GM18520 (cell line): ENCODE data around the gene COL27A1.

Experiments
- ATAC-seq: cut with Tn5 transposase; IDR thresholded peaks from one replicate; pipeline ENCODE4 v1.9.1; 2021; ENCODE audit not compliant: unreplicated experiment

Gene COL27A1

DNA sequence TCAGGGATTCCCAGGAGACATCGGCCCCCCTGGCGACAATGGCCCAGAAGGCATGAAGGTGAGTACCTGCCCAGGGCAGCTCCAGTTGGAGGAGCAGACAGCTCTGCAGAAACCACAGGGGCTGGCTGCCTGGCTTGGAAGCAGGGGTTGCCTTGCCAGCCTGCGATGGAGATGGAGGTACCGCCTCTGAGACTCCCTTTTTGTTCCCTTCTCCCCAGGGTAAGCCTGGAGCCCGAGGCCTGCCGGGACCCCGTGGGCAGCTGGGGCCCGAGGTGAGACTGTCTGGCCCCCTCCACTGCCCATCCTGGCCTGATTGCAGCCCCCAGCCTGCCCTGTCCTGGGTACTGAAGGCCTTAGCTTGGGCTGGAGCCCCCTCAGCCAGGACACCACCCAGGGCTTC is 84.9 kb downstream of the COL27A1 start:
- ATAC-seq = no peak

DNA sequence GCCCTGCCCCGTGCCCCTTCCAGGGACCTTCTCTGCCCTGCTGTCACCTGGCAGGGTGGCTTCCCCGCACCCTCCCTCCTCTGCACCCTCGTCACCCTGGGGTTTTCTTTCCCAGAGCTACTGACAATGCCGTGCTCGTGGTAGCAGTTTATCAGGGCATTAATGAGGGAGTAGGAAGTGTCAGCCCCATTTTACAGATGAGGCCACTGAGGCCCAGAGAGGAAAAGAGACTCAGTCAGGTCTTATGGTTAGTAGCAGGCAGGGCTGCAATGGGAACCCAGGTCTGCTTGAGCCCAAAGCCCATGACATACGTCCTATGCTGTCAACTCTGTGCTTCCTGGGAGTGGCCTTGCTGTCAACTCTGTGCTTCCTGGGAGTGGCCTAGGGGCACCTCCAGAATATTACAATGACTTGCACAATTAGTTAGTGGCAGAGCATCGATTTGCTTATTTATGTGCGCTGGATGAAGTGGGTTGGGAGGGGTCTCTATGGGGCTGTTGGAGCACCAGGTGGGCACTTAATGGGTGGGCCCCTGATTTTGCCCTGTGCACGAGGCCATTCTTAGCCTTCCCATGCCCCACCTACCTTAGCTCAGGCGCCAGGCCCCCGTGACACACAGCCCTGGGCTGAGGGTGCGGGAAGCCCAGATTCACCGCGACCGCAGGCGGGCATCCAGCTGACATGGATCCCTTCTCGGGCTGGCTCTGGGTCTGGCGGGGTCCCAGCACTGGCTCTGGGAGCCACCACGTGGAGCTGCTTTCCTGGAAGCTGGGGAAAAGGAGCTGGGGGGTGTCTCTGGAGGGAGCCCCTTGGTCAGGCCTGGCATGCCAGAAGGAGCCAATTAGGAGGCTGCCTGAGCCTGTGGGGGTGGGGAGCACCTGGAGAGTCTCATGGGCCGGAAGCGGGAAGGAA is 85.6 kb downstream of the COL27A1 start:
- no peak for ATAC-seq

DNA sequence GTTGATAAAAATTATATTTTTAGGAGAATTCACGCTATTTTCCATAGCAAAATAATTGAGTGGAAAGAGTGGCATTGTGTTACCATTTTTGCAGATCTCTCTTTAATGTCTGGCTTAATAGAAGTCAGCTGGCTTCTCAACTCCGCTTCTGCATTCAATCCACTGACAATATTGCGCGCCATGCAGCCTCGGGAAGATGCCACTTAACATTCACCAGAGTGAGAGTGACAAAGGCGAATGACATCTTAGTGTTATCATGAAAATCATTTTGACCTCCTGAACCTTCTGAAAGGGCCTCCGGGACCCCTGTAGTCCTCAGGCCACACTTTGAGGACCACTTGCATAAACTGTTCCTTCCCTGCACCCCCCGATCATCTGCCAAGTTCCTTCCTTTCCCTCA is 87.5 kb downstream of the COL27A1 start:
- ATAC-seq = no peak

DNA sequence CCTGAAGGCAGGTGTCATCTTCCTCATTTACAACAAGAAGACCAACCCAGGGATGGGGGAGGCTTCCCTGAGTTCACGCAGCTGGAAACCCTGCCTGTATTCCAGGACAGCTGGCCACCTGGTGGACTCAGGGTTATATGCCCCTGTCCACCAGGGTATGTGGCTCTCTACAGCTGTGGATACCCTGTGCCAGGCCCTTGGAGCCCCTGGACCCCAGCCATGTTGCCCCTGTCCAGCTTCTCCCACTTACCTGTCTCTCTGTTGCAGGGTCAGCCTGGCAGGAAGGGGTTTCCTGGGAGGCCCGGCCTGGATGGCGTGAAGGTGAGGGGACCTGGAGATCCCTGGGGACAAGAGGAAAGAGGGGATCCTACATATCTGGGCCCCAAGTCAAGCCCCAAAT is 87.9 kb downstream of the COL27A1 start:
- ATAC-seq = no peak

DNA sequence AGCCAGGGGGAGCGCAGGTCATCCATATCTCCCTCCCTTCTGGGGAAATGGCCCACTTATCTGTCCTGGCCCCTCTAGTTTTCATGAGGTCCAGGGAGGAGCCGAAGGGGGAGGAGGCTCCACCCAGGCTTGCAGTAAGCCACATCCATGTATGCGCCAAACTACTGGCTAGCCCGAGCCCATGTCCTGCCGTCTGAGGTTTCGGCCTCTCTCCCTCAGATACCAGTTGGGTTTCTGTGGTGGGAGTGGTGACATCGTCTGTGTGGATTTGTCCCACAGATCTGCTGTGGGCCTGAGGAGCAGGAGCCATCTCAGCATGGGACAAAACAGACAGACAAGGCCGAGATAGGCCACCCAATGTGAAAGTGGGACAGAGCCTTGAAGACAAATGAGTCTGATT is 89.2 kb downstream of the COL27A1 start:
- no peak for ATAC-seq

DNA sequence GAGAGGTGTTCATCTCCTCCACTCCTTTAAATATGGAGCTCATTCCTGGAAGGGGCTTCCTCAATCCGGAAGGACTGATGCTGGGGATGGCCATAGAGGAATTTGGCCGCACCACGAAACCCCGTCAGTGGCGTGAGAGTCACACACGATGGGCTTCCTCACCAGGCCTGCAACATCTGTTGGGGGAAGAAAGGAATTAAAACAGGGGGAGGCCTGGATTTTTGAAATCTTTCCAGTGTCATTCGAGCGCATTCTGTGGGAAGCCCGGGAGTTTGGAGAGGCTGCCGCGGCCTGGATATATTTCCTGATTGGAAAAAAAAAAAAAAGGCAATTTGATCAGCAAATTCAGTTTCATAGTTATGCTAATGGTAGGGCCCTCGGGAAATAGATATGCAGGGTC is 91.2 kb downstream of the COL27A1 start:
- no peak for ATAC-seq

DNA sequence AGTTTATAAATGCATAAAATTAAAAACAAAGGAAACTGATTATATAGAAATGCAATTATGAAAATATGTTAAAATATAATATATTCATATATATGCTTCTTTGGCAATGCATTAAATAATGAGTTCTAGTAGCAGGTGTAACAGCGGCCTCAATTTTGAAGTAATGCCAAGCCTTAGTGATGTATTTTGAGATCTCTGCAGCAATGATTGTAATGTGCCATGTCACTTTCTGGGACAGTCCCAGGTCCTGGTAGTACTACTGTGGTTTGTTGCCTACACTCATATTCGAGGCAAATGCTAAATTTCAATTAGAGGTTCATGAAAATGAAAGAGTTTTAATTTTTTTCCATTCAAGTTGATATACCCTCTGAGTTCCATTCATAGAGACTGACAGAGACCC is 91.7 kb downstream of the COL27A1 start:
- no peak for ATAC-seq

DNA sequence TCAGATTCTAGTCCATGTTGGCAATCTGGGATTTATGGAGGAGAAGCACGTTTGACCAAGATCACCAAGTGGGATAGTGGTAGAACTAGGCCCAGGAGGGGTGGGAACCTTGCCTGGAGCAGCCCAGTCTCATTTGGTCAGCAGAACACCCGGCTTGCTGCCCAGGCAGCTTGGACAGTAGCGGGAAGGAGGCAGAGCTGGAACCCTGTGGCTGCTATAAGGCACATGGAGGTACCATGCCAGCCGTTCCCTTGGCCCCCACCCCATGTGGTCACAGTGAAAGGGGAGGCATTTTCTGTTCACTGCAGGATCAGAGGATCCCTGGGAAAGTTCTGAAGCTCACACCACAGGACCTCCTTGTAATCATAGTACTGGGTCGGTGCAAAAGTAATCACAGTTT is 92.2 kb downstream of the COL27A1 start:
- no peak for ATAC-seq

DNA sequence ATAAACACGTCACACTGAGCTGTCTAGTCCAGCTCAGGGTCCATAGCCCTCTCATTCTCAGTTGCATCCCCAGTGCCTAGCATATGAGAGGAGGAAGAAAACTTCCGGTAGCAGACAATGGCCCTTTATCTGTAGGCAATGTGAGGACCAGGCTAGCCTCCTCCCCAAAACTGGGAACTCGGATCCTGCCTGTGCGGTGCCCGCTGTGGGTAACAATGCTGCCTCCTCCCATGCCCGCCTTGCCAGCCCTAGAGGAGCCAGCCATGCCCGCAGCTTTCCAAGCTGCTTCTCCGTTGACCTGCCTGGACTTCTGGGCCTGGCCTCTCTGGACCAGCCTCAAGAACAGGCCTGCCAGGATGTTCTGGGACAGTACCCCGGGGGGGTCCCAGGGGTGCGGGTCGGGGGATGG is 93.0 kb downstream of the COL27A1 start:
- ATAC-seq = no peak

DNA sequence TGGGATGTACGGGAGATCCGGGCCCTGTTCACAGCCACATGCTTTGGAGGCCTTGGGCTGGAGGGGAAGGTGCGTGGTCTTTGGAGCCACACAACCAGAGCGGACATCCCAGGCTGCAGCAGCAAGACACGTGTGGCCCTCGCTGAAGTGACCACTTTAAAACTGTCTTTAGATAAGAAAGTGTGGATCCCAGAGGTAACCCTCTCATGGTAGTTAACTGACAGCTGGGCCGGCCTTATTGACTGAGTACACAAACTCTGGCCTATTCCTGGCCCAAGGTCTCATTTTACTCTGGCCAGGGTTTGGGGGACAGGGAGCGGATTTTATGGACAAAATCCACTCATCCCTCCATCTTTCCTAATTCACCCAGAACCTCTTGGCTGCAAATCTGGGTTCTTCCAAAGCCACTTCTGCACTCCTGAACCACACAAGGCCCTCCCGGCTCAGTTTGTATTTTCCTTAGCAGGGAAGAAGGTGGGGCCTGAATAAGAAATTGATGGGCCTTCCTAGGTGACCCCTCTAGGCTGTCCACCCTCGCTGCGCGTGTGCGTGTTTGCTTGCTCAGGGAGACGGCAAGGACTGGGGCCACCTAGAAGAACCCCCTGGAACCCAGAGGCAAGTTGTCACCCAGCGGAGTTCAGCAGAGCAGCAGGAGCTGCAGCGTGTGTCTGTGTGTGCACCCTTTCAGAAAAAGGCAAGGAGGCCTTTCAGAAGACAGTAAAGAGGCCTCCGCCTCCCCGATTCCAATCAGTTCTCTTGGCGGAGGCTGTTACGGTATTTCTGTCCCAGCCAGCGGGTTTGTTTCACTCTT is 94.3 kb downstream of the COL27A1 start:
- no peak for ATAC-seq

DNA sequence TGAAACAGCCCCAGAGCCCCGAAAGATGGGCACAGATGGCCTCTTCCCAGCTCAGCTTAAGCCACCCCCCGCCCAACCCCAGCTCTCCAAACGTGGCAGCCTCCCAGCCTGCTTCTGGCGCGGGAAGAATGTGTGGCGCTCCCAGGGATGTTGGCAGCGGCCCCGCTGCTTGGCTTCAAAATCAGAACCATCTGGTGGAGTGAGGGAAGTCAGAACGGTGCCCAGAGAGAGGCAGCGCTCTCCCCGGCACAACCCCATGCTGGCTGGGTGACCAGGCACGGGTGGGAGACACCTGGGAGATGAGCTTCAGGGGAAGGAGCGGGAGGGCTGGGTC is 94.9 kb downstream of the COL27A1 start:
- ATAC-seq = no peak

DNA sequence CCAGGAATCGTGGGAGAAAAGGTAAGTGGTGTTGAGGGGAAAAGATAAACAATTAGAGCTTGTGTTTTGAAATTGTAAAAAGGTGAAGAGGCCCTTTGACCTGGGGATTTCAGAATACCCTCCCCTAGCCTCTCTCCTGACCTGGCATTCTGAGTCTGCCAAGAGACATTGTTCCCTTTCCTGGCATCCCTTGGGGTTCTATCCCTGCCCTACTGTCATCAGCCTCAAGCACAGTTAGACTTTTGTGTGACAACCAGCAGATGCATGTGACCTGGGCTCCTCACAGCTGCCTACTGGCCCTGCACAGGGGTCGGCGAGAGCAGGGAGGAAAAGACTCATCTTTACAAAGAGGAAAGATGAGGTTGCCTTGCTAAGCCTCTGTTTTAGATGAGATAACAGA is 95.3 kb downstream of the COL27A1 start:
- ATAC-seq = no peak

DNA sequence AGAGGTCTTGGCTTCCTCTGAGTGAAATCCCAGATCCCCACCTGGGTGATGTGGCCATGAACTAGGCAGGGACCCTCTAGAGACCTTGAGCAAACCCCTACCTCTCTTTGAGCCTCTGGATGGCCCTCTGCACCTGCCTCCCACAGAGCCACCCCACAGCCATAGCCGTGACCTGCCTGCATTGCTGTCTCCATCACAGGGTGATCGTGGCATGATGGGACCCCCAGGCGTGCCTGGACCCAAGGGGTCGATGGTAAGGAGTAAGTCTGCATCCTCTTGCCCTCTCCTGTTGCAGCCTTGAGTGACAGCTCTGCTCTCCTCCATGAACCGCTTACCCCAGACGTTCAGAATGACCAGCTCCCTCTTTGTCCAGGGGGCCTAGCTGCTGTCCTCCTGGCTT is 97.1 kb downstream of the COL27A1 start:
- no peak for ATAC-seq

DNA sequence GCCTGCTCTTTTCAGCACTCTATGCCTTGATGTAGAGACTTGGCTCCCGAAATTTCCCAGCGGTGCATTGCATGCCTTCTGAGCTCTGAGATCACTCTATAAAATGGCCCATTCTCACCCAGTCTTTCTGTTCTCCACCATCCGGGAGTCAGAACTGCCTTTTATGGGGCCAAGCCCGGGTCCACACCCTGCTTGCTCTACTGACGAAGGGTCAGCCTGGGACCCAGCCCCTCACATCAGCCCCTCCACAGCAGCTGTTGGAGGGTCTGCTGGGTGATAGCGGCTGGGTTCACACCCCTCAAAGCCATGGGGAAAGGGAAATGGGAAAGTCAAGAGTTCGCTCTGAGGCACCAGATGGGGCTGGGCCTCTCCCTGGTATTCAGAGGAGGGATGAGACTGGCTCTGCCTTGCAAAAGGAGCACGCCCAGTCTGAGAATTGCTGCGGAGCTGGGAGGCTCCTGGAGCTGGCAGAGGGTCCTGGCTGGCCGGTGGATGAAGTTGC is 101.5 kb downstream of the COL27A1 start:
- no peak for ATAC-seq

DNA sequence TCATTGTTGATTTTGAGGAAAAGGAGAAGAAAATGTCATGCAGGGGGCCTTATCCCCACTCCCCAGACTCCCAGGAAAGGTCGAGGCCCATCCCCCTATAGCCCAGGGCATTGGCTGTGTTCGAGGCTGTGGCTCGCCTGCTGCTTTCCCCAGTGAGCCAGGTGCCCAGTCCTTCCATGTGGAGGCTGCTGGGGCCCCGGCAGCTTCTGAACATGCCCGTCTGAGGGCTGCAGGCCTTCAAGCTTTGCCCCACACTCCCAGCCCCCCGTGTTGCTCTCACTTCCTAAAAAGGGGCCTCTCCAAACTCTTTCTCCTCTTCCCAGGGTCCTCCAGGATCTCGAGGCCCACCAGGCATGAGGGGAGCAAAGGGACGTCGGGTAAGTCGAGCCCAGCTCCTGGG is 102.9 kb downstream of the COL27A1 start:
- no peak for ATAC-seq

DNA sequence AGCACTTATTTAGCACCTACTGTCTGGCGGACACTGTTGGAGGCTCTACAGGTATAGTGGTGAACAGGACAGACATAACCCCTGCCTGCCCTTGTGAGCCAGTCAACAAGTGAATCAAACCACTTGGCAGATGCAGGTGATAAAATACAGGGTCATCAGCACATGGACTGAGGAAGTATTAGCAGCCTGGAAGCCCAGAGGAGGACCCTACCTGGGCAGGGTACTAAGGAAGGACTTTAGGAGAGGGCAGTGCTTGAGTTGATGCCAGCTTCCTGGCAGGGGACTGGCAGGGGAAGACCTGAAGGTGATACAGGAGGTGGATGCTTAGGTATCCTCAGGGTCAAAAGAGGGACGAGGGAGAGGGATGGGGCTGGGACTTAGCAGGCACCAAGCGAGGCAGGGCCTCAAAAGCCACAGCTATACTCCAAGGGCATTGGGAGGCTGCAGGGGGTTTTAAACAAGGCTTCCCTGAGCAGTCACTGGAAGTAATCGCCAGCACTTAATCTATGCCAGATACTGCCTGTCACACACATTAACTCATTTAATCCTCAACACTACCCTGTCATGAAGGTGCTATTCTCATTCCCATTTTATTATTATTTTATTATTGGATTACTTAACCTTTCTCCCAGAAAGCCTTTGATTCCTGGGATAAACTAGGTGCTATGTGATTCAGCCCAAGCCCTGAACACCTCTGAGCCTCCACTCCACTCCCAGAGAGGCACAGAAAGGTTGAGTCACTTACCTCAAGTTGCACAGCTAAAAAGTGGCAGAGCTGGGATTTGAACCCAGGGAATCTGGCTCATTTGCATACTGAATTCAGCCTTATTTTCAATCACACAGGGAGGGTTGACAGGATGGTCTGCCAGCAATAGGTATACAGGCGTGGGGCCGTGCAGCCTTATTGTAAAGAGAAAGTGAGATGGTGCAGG is 103.8 kb downstream of the COL27A1 start:
- ATAC-seq = no peak

DNA sequence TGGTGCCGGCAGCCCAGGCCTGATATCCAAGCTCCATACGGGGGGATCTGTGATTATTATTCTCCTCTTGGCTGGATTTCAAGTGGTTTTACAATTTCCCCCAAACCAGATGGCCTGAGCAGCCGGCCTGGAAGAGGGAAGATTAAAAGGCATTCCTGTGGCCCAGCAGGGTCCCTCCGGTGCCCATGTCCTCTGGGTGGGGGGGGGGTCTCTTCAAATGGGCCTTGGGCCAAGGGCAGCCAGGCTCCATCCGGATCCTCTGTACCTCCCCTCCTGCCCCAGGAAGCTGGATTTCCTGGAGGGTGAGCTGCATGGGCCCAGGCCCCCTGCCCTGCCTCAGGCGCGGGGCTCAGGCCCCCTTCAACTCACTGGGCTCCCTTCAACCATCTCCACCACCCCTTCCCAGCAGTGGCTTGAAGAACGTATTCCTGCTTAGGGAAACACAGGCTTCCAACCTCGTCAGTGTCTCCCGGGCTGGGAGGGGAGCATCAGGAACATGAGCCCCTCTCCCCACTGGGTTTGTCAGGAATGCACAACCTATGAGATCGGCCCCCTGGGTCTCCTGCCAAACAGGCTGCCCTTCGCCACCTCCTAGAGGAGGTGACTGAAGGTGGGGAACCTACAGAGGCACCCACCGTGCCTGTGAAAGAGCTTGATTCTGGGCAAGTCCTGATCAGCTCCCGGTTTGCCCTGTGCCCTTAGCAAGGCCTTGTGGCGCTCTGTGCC is 104.6 kb downstream of the COL27A1 start:
- ATAC-seq = no peak

DNA sequence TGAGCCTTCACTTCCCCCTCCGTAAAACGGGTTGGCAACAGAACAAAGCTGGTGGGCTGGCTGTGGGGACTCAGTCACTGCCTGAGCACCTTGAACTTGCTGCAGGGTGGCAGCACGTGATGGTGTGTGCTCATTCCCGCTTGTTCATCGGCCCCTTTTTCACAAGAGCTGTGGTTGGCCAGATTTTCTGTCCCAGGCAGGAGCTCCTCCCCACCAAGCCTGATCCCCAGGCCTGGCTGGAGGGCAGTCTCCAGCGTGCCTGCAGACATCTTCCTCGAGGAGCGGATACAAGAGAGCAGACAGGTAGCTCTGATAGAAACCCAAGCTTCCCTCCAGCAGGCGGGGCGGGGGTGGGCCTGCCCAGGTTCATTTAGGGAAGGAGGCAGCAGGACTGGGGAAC is 105.7 kb downstream of the COL27A1 start:
- ATAC-seq = no peak

DNA sequence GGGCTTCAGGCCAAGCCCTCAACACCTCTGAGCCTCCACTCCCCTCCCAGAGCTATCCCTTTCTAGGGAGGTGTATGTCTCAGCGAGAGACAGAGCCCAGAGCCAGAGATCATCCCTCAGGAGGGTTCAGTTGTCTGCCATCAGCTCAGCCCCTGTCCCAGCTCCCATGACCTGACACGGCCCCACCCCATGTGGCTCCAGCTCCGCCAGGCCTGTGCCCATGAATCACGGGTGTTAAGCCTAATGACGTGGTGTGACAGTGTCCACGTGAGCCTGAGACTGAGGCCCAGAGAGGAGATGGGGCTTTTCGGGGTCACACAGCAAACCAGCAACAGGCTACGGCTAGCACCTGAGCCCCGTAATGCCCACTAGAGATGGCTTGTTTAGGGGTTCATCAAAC is 106.7 kb downstream of the COL27A1 start:
- no peak for ATAC-seq

DNA sequence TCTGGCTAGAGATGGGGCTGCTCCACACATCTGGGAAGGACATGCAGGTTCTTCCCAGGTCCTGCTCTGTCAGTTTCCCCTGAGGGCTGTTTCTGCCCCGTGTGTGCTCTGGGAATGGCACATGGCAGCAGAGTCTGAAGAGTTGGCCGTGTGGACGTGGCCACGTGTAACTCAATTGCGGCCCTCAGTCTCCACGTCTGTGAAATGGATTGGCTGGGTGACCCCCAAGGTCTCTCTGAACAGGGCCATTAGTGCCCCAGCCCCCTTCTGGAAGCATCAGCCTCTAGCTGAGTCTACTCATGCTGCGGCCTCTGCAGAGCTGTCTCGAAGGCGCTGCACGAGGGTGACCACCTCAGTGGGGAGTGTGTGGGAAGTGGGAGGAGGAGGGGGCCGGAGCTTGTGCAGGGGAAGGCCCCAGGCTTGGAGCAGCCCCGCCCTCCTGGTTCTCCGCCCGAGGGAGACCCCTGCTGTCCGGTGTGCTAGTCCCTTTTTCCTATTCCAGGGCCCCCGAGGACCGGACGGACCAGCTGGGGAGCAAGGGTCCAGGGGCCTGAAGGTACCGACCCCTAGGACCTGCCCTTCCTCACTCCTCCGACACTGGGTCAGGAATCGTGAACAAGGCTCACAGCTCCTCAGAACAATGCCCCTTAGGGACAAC is 108.6 kb downstream of the COL27A1 start:
- no peak for ATAC-seq
